HG03139 (cell line): ENCODE results near the gene ARMCX1.
A peak's percentile ranks its signal among the peaks of the same experiment; 100 is the strongest.
"Not testable (repeated sequence)": the region's sequence is repeated elsewhere in the genome, so short reads cannot be mapped to it uniquely, and the experiment has no call there.

Experiments
- ATAC-seq: cut with Tn5 transposase; IDR thresholded peaks from one replicate; pipeline ENCODE4 v1.9.1; 2021; ENCODE audit not compliant: unreplicated experiment

Gene ARMCX1

GRCh38 chrX:101550362-101550750 is at the start of gene ARMCX1:
ARMCX1 (plus strand) TSS chrX:101550547; CDS start chrX:101552931, 2,384 bp downstream.
- ATAC-seq: no peak

- not testable (repeated sequence) for ATAC-seq
Measured at GRCh38 chrX:101502929-101503328, 47.4 kb upstream of the ARMCX1 start.

GRCh38 chrX:101507372-101507771 is 43.0 kb upstream of the ARMCX1 start:
- no peak for ATAC-seq

- no peak for ATAC-seq
Measured at GRCh38 chrX:101507986-101508385, 42.4 kb upstream of the ARMCX1 start.

GRCh38 chrX:101530944-101531343 is 19.4 kb upstream of the ARMCX1 start:
- ATAC-seq: no peak

- no peak for ATAC-seq
Measured at GRCh38 chrX:101539116-101539515, 11.2 kb upstream of the ARMCX1 start.

- no peak for ATAC-seq
Measured at GRCh38 chrX:101550751-101551379, 518 bp downstream of the ARMCX1 start.

GRCh38 chrX:101551380-101551767 is 1.0 kb downstream of the ARMCX1 start:
- ATAC-seq: no peak

- no peak for ATAC-seq
Measured at GRCh38 chrX:101552714-101553113, 2.4 kb downstream of the ARMCX1 start.

GRCh38 chrX:101564651-101565050 is 14.3 kb downstream of the ARMCX1 start:
- ATAC-seq: no peak

- ATAC-seq: peak; percentile 99
Measured at GRCh38 chrX:101595739-101596419, 45.5 kb downstream of the ARMCX1 start.

GRCh38 chrX:101599592-101599991 is 49.2 kb downstream of the ARMCX1 start:
- ATAC-seq: not testable (repeated sequence)

GRCh38 chrX:101602077-101602476 is 51.7 kb downstream of the ARMCX1 start:
- no peak for ATAC-seq
